ENCODE data around the gene SNX1. TPM values are rescaled to one million over a fixed set of nuclear protein-coding genes. Genes with fewer than 3 reads are reported as not detected.

The SNX1 gene
- total RNA-seq, 2 donors from 2014 or later, result 103 to 110 TPM

DNA sequence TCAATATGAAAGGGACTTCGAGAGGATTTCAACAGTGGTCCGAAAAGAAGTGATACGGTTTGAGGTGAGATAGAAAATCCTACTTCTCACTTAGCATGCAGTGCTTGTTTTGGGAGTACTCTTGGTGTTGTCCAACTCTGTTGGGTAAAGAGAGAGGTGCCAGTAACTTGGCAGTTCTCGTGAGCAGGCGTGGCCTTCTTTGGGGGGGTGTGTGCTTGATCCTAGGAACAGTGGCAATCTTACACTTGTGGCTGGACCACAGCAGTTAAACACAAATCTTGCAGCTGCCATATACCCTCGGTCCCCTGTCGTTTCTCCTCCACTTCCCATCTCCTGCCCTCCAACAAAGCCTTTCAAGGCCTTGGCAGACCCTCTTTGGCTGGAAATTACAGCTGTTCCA lies 40.6 kb downstream of the SNX1 start:
- ATAC-seq, result no peak
- DNase-seq, result no peak
- intact Hi-C loops (cut with DNase I, micrococcal nuclease), result no loop called here

DNA sequence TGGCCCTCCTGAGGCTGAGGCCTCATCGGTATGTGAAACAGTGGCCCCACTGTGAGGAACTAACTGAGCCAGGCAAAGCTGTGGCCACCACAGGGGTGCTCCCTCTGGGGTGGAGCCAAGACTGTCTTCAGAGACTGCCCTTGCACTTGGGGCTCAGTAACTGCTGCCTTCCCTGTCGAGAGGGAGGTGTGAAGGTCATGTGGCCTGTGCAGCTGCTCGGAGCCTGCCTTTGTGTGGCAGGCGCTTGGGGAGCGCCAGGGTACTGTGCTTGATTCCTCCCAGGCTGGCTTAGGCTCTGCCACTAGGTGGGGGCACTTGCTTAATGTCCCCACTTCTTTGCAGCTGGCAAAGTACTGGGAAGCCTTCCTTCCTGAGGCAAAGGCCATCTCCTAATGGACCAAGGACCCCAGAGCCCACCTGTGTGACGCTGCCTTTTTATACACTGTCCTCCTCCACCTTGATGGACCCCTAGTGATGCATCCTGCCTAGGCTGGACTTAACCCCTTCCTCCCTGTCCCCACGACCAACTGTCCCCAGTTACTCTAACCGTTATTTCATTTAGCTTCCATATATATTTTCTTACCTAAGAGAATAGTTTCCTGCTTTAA lies 41.5 kb downstream of the SNX1 start:
- ATAC-seq, result peak; percentile 23
- no peak for DNase-seq
- intact Hi-C loops (cut with DNase I, micrococcal nuclease), result no loop called here

DNA sequence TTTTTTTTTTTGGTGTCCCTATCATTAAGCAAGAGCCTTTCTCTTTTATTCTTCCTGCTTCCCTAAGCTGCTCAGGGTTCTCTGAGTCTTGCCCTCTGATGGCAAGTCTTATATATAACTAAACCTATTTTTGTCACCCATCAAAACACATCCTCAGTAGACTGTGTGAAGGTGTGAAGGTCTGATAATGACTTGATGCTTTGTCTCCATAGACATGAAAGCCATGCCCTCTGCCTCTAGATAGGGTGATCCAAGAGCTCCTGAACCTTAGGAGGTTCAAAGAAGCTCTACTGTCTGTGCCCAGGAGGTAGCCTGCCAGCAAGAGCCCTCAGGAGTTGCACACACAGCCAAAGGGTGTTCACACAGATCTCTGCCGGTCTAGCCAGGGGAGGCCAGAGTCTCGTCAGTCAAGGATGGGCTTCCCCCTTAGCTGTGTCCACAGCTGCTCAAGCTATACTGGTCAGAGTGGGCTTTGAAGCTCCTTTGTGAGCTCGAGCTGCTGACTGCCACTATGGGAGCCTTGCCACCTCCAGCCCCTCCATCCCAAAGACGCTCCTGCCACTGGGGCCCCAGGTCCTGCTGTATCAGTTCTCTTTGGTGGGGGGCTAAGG lies 42.7 kb downstream of the SNX1 start:
- intact Hi-C loops (cut with DNase I, micrococcal nuclease), result no loop called here
- DNase-seq, result no peak
- ATAC-seq, result no peak

DNA sequence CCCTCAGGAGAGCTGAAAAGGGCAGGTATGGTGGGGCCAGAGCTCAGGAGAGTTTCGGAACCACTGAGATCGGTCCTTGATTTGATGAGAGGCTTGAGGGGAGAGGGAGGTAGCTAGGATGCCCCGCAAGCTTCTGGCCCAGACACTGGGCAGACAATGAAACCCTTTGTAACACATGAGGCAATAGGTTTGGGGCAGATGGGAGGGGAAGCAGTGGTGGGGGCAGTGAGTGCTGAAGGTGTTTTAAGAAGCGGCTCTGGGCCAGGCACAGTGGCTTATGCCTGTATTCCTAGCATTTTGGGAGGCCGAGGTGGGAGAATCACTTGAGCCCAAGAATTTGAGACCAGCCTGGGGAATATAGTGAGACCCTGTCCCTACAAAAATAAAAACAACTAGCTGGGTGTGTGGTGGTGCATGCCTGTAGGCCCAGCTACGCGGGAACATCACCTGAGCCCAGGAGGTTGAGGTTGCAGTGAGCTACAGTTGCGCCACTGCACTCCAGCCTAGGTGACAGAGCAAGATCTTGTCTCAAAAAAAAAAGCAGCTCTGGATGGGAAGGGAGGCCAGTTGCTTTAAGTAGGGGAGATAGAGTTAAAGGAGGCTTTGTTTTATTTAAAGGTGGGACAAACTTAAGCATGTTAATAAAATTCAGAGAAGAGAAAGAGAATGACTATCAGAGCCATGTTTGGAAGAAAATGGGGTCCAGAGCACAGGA lies 46.2 kb downstream of the SNX1 start:
- DNase-seq (no peak), ATAC-seq (no peak)
- intact Hi-C loops (cut with DNase I, micrococcal nuclease), result no loop called here

DNA sequence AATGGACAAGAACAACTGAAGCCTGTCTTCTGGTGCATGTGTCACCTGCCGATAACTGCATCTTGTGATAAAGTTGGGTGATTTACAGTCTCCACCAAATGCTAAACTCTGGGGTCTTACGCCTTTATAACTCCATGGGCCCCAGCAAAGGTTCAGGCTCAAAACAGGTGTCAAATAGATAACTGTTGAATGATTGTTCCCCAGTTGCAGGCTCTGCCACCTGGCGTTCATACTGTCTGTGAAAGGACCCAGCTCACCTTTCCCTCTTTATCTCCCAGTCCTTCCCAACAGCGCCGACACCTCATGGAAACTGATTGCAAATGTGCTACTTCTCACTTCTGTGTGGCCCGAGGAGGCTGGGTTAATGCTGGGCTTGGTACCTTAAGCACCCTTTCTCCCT lies 47.5 kb downstream of the SNX1 start:
- intact Hi-C loops (cut with DNase I, micrococcal nuclease), result no loop called here
- DNase-seq (no peak), ATAC-seq (no peak)

DNA sequence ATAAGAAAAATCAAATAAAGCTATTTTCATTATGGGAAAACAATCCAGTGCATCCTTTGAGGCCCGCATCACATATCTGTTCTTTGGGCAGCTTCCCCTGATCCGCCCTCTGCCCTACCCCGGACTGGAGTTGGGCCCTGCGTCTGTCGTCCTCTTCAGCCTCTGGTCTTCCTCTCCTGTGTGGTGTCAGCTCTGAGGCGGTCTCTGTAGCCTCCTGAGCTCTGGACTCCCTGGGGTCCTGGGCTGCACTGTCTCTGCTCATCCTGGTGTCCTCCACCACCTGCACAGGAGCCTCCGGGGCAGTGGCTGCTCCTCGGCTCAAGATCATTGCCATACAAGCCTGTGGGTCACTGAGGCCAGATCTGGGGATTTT lies 48.4 kb downstream of the SNX1 start:
- intact Hi-C loops (cut with DNase I, micrococcal nuclease), result no loop called here
- ATAC-seq (no peak), DNase-seq (no peak)

DNA sequence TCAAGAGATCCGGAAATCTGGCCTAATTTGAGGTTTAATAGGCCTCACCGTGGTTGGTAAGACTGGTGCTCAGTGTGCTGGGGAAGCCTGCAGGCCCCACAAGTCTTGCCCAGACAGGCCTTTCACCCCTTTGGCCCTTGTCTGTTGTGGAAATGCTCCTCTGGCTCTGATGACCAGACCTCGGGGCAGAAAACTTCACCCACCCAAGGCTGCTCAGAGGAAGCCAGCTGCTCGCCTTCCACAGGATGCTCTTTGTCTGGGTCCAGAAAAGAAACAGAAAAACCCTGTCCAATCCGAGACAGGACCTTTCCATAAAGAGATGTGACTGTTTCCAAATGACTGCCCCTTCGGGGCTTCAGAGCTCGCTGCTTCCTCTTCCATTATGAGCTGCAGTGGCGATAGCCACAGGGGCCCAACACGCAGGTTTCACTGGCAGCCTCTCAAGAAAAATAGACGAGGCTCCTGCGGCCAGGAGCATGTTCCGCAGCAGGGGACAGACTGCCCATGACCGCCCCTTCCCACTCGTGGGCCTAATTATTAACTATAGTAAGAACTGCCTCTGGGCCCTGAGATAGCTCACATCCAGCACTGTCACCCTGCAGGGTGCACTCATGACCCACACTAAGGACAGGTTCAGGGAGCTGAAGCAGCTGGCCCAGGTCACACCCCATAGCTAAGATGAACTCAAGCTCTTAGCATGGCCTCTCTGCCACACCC lies 48.9 kb downstream of the SNX1 start:
- intact Hi-C loops (cut with DNase I, micrococcal nuclease), result no loop called here
- DNase-seq (no peak), ATAC-seq (peak; percentile 26)

DNA sequence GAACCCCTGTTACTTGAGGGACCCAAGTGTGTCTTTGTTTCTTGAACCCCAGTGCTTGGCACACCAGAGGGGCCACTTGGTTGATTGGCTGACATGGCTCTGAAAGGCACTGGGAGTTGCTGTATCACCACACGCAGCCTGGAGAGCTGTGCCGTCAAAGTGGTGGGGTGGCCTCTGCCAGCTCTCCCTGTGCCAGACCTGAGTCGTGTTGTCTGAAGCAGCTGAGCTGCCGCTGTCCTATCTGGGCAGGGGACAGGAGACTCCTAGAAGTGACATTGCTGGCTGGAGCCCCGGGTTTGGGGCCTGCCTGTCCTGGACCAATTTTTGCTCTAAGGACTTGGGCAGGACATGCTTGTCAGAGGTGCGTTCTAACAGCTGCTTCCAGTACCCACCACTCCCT lies 50.3 kb downstream of the SNX1 start:
- ATAC-seq, result no peak
- DNase-seq, result no peak
- intact Hi-C loops (cut with DNase I, micrococcal nuclease), result no loop called here

DNA sequence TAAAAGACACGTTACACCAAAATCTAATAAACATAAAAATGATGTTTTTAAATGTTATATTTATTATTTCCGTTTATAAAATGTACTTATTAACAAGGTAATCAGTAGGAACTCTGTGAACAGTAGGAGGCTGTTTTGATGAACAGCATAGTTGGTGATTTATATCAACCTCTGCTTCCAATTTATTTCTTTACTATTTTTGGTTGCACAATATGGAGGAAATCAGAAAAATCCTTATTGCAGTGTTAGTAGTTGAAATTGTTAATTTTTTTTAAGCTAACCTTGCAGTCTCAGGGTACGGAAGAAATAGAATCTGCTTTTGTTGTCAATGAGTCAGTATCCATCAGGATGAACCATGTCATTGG lies 50.7 kb downstream of the SNX1 start:
- ATAC-seq (no peak), DNase-seq (no peak)
- intact Hi-C loops (cut with DNase I, micrococcal nuclease), result no loop called here

DNA sequence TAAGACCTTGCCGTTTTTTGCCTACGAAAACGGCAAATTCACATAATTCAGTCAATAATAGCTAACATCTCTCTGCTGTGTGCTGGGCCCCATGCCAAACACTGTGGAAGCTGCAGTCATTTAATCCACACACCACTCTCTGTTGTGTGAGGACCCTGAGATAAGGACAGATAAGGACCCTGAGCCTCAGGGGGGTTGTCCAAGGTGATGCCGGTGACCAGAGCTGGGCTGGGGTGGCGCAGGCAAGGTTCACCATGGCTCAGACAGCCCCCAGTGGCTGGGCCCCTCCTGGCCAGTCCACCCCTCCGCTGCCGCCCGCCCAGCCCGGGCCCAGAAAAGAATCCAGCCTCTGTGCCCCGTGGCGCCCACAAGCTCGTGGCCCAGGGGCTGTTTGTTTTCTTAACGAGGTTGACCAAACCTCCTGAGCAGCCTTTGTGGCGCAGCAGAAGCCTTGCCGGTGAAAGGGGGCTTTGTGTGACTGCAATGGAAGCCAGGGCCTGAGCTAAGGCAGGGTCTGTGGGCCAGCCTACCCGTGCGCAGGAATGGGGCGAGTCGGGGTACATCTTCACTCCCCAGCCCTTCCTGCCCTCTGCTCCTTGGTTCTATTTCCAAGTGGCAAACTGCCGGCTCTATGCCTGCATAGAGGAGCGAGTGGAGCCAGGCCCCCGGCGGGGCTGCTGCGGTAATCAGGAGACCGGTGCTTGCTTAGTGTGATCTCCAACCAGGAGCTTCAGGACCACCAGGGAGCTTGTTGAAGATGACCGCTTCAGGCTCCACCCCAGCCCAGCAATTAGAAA lies 51.3 kb downstream of the SNX1 start:
- DNase-seq (no peak), ATAC-seq (no peak)
- intact Hi-C loops (cut with DNase I, micrococcal nuclease), result no loop called here

DNA sequence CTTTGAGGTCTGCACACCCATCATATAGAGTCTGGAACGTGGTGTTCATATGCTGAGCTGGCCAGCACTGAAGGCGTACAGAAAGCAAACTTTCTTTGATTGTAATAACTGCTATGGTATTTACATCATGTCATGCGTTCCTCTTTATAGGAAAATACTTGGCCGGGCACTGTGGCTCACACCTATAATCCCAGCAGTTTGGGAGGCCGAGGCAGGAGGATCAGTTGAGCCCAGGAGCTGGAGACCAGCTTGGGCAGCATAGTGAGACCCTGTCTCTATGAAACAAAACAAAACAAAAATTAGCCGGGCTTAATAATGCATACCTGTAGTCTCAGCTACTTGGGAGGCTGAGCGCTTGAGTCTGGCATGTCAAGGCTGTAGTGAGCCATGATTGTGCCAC lies 52.4 kb downstream of the SNX1 start:
- ATAC-seq (no peak), DNase-seq (no peak)
- intact Hi-C loops (cut with DNase I, micrococcal nuclease), result no loop called here

DNA sequence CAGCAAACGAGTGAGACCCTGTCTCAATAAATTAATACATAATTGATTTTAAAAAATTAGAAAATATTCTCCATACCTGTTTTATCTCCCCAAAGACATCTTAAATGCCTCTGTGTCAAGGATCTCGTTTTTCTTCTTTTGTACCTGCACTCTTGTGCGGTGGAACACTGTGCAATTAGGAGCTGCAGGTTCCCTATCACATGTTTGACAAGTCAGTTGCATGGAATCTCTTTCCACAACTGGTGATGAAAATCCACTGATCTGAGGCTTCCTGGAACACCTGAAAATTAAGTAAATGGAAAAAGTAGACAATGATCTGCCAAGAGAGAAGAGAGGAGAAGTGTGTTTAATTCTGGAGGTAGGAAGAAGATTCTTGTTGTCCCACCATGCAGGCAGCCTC lies 52.8 kb downstream of the SNX1 start:
- ATAC-seq (no peak), DNase-seq (no peak)
- intact Hi-C loops (cut with DNase I, micrococcal nuclease), result no loop called here

DNA sequence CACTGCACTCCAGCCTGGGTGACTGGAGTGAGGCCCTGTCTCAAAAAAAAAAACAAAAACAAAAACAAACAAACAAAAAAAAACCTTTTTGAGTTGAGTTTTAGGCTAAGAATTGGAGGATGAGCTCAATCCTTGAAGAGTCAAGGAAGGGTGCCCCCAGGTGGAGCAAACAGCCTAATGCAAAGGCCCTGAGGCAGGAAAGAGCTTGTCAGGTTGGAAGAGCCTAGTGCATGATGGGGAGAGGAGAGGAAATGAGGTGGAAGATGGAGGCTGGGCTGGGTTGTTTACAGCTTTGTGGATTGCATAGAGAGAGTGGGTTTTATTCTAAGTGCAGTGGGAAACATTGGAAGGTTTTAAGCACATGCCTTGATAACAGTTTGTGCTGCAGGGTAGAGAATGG lies 53.6 kb downstream of the SNX1 start:
- intact Hi-C loops (cut with DNase I, micrococcal nuclease), result no loop called here
- DNase-seq (no peak), ATAC-seq (no peak)

DNA sequence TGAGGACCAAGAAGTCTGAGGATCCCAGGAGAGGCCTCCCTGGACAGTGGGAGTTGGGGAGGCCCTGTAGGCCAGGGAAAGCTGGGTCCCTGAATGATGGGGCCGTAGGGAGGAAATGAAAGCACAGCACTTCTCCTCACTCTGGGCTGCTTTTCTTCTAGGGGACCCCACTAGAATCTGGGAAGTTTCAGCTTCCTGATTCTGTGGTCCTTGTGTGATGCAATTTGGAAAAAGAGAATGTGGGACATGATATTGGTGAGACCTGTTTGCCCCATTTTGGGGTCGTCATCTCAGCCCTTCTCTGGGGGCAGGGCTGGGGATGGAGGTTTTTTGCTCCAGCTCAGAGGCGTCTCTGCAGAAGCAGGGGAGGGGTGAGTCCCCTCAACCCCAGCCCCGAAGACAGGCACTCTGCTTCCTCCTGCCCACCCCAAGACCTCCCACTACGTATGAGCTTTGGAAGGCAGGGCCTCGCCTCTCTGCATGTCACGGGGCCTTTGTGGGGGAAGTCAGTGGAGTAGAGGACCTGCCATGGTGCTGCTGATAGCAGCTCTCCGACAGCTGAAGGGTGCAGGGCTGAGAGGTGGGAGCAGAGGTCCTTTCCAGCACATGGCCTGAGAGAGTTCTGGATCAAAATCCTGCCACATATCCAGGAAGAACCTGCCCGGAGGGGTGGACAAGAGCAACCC lies 54.3 kb downstream of the SNX1 start:
- intact Hi-C loops (cut with DNase I, micrococcal nuclease), result no loop called here
- ATAC-seq (no peak), DNase-seq (no peak)

DNA sequence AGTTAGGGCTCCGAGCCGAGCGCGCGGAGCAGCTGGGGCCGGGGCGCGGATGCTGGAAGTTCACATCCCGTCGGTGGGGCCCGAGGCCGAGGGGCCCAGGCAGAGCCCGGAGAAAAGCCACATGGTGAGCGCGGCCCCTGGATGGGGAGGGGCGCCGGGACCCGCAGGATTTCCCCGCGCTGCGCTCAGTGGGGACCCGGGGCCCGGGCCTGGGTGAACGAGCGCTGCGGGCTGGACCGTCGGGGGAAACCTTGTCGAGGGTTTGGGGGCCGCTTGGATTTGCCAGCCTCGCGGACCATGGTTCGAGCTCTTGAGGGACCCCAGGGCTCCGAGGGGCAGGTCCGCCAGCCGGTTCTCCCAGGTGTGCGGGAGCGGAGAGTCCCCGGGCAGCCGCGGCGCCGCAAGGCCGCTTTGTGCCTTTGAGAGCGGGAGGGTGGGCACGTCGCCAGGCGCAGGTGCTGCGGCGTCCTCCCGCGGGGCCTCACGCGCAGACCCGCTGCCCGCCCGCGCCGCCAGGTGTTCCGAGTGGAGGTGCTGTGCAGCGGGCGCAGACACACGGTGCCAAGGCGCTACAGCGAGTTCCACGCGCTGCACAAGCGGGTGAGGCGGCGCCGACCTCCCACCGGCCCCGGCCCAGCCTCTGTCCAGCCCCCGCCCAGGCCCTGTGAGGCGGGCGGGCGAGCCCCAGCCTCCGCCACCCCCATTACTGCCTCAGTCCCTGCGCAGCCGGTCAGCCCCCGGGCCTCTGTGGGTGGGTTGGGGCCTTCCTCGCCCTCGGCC lies 56.1 kb downstream of the SNX1 start, which contains the start of gene SNX22:
SNX22 (plus strand) TSS at position 5 of the 780 bp plus-strand sequence; CDS start at position 50, 45 bp downstream.
- peak in 1 of 2 donors; percentile 47 for DNase-seq
- intact Hi-C loops (cut with DNase I, micrococcal nuclease), result no loop called here
- peak; percentile 20 for ATAC-seq

DNA sequence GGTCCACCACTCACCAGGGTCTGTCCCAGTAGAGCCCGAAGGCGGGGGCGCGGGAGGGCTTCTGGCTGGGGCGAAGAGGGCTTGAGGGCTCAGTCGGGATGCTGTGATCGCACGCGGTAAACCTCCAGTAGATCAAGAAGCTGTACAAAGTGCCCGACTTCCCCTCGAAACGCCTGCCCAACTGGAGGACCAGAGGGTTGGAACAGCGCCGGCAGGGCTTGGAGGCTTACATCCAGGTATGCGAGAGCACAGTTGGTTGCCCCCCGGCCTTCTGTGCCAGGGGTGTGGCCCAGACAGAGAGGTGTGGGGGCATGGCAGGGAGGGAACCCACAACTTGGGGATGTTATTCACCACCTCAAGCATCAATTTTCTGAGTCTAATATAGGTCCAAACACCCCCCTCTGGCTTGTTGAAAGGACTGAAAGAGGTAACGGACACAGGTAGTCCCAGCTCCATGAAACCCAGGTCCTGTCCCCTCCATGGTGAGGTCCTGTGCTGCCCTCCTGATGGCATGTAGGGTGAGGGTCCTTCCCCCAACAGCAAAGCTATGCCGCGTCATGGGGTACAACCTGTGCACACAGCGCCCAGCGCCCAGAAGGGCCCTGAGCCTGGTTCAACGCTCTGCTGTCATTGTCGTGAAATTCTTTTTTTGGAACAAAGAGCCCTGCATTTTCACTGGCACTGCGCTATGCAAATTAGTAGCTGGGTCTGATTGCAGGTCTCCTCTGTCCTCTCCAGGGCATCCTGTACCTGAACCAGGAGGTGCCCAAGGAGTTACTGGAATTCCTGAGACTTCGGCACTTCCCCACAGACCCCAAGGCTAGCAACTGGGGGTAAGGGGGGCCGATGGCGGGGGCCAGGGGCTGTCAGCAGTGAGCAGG lies 57.0 kb downstream of the SNX1 start:
- peak; percentile 0 for ATAC-seq

More for the DNA sequence above, 57.0 kb downstream of the SNX1 start:
- intact Hi-C loops (cut with DNase I, micrococcal nuclease), result no loop called here
- DNase-seq, result peak in 1 of 2 donors; percentile 42
